ENCODE measurements around the gene DYNLRB1.

DYNLRB1 gene

GRCh38 chr20:34585019-34585418 is 68.8 kb downstream of the DYNLRB1 start:
- TF ChIP-seq CTCF (IDR thresholded peaks at IDR 0.05), result no peak
- Histone ChIP-seq H3K27ac (no peak overlapping the region), H3K4me3 (no peak overlapping the region)
- DNase-seq (ENCODE audit: low spot score), result no peak

DNA sequence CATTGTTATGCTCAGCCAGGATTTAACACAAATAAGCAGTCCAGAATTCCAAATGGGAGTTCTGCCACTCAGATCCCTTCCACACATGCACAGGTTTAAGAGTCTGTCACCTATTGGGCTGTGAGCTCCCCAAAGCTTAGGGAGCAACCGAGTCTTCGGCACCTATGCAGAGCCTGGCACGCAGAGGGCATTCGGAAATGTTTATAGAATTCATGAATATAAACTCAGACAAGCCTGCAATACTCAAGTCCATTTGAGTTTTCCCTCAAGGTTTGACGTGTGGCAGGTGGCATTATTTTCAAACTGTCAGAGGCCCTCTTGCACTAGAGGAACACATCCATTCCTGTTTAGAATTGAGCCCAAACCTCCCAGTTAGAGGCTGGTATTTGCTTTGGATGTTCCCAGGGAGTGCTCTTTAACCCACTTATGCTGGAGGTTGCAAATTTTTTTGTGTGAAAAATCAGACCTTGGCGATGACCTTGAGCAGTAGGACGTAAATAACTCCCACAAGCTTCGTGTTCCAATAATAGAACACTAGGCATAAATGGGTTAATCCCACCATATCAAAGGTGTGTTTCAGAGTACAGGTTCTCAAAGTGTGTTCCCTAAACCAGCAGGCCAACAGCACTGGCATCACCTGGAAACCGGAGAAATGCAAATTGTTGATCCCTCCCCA is 70.4 kb downstream of the DYNLRB1 start:
- Histone ChIP-seq H3K27ac (no peak overlapping the region), H3K4me3 (no peak overlapping the region)
- DNase-seq (ENCODE audit: low spot score), result no peak
- TF ChIP-seq CTCF (IDR thresholded peaks at IDR 0.05), result no peak

Measured in coronary artery (tissue), 2 donors.